Chondrocyte (in vitro differentiated cells): ENCODE data around the gene FGF1. TPM values are rescaled to one million over a fixed set of nuclear protein-coding genes. Genes with fewer than 3 reads are reported as not detected.

ENCODE experiments used
- DNase-seq: peaks from one replicate; pipeline ENCODE4 v3.0.0; 2021; ENCODE audit warnings: mixed read lengths, low spot score
- H3K27ac Mint-ChIP-seq: one replicate; pipeline ENCODE4 v1.8.0; 2021; ENCODE audit warnings: mild to moderate bottlenecking, moderate library complexity, mixed read lengths; ENCODE audit not compliant: unreplicated experiment
- H3K27me3 Mint-ChIP-seq: 2 replicates; pipeline ENCODE4 v1.8.0; 2021; ENCODE audit warnings: low read depth, mixed read lengths
- H3K36me3 Mint-ChIP-seq: 2 replicates; pipeline ENCODE4 v1.8.0; 2021; ENCODE audit warnings: low read depth, mixed read lengths
- H3K4me1 Mint-ChIP-seq: 2 replicates; pipeline ENCODE4 v1.8.0; 2021; ENCODE audit warnings: low read depth, mild to moderate bottlenecking, mixed read lengths
- H3K4me3 Mint-ChIP-seq: one replicate; pipeline ENCODE4 v1.8.0; 2021; ENCODE audit warnings: mild to moderate bottlenecking, moderate library complexity, mixed read lengths; ENCODE audit not compliant: unreplicated experiment
- H3K9me3 Mint-ChIP-seq: 2 replicates; pipeline ENCODE4 v1.8.0; 2021; ENCODE audit warnings: low read depth, mixed read lengths
- total RNA-seq: library from RNA; stranded (reverse); gene quantifications from 3 replicates; pipeline ENCODE4 v1.2.1, GENCODE V29; 2021
- TF ChIP-seq, protein P1 (sequence below): fragments of 200-600 bp; sonication (generic); IDR thresholded peaks from 2 replicates; pipeline ENCODE4 v1.5.0; 2021; ENCODE audit warnings: antibody characterized with exemption, mild to moderate bottlenecking, moderate library complexity

The FGF1 gene
- total RNA-seq, 1 donor from 2014 or later = 6.9 TPM

DNA sequence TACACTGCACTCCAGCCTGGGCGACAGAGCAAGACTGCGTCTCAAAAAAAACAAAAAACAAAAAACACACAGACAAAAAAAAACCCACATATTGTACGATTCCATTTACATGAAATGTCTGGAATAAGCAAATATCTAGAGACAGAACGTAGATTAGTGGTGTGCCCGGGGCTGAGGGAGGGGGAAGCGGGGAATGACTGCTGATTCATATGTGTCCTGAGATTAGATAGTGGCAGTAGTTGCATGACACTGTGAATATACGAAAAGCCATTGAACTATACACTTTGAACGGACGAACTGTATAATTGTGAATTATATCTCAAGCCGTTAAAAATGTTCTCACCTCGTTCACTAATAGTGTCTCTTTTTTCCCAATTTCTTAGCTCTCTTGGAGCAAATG lies 23.9 kb downstream of the FGF1 start:
- peaks cover 20% of the 10 kb centered on the region for H3K4me1 Mint-ChIP-seq
- no peaks in the 10 kb centered on the region for H3K9me3 Mint-ChIP-seq
- H3K27ac Mint-ChIP-seq = no peak overlapping the region
- TF ChIP-seq, protein P1, sequence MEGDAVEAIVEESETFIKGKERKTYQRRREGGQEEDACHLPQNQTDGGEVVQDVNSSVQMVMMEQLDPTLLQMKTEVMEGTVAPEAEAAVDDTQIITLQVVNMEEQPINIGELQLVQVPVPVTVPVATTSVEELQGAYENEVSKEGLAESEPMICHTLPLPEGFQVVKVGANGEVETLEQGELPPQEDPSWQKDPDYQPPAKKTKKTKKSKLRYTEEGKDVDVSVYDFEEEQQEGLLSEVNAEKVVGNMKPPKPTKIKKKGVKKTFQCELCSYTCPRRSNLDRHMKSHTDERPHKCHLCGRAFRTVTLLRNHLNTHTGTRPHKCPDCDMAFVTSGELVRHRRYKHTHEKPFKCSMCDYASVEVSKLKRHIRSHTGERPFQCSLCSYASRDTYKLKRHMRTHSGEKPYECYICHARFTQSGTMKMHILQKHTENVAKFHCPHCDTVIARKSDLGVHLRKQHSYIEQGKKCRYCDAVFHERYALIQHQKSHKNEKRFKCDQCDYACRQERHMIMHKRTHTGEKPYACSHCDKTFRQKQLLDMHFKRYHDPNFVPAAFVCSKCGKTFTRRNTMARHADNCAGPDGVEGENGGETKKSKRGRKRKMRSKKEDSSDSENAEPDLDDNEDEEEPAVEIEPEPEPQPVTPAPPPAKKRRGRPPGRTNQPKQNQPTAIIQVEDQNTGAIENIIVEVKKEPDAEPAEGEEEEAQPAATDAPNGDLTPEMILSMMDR = no peak
- no peaks in the 10 kb centered on the region for H3K27me3 Mint-ChIP-seq
- H3K4me3 Mint-ChIP-seq = no peak overlapping the region
- peaks cover 1% of the 10 kb centered on the region for H3K36me3 Mint-ChIP-seq
- no peak for DNase-seq

DNA sequence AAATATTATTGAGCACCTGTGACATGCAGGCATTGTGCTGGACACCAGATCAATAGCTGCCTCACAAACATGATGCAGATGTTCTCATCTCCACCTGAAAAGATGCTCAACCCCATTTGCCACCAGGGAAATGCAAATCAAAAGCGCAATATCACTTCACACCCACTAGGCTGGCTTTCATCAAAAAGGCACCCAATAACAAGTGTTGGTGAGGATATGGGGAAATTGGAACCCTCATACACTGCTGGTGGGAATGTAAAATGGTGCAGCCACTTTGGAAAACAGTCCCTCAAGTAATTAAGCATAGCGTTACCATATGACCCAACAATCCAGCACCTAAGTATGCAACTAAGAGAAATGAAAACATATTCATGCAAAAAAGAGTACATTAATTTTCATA lies 24.7 kb downstream of the FGF1 start:
- TF ChIP-seq, protein P1 = no peak
- no peak for DNase-seq
- Mint-ChIP-seq H3K27ac (no peak overlapping the region), H3K9me3 (no peaks in the 10 kb centered on the region), H3K36me3 (peaks cover 1% of the 10 kb centered on the region), H3K4me1 (peaks cover 14% of the 10 kb centered on the region), H3K4me3 (no peak overlapping the region), H3K27me3 (no peaks in the 10 kb centered on the region)

DNA sequence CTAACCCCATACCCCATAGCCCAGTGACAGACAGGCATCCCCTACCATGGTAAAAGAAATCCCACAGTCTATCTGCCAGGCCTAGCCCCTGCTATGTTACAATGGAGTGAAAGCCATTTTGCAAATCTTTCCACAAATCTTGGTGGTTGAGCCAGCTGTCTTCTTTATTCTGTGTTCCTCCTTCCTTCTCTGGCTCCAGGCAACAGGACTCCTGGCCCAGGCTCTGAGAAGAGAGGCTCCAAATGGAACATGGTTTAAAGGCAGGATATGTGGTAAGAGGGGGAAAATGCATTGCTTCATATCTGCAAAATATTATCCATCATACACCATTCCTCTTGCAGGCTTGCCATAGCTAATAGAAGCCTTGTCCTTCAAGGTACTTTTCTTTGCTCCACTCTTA lies 25.2 kb downstream of the FGF1 start:
- Mint-ChIP-seq H3K4me3 (no peak overlapping the region), H3K27ac (no peak overlapping the region), H3K9me3 (no peaks in the 10 kb centered on the region), H3K36me3 (peaks cover 1% of the 10 kb centered on the region), H3K27me3 (no peaks in the 10 kb centered on the region), H3K4me1 (peaks cover 13% of the 10 kb centered on the region)
- TF ChIP-seq, protein P1 = no peak
- no peak for DNase-seq

DNA sequence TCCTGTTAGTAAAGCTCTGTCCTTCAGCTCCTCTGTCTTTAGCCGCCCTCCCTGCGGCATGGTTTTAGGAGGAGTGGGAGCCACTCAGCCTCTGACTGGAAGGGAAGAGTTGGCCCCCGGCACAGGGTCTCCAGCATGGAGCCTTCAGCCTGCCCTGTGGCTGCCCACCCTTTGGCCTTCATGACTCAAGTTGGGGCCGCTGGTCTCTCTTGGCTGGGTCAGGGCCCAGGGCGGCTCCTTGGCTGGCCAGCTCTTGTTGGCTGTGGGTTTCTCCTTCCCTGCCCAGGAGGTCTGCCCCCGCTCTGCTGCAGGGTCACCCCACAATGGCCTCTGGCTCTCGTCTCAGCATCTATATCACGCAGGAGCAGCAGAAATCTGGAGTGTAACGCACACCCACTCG lies 25.7 kb downstream of the FGF1 start:
- no peak overlapping the region for H3K27ac Mint-ChIP-seq
- TF ChIP-seq, protein P1 = no peak
- H3K36me3 Mint-ChIP-seq = peaks cover 1% of the 10 kb centered on the region
- H3K27me3 Mint-ChIP-seq = no peaks in the 10 kb centered on the region
- H3K4me3 Mint-ChIP-seq = no peak overlapping the region
- no peaks in the 10 kb centered on the region for H3K9me3 Mint-ChIP-seq
- H3K4me1 Mint-ChIP-seq = peaks cover 14% of the 10 kb centered on the region
- no peak for DNase-seq

DNA sequence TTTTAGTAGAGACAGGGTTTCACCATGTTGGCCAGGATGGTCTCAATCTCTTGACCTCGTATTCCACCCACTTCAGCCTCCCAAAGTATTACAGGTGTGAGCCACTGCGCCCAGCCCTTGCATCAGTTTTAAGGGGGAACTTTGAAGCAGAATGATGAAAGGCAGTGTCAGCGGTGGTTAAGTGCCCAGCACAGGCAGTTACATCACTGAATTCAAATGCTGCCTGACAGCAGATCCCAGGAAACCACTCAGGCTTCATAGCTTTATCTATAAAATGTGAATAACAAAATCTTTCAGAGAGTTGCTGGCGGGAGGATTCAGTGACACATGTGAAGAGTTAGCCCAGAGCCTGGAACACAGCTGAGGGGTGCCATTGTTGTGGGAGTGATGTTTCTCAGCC lies 26.5 kb downstream of the FGF1 start:
- H3K9me3 Mint-ChIP-seq = no peaks in the 10 kb centered on the region
- TF ChIP-seq, protein P1 = no peak
- H3K4me1 Mint-ChIP-seq = peaks cover 17% of the 10 kb centered on the region
- DNase-seq = no peak
- H3K27me3 Mint-ChIP-seq = no peaks in the 10 kb centered on the region
- H3K4me3 Mint-ChIP-seq = no peak overlapping the region
- H3K27ac Mint-ChIP-seq = no peak overlapping the region
- H3K36me3 Mint-ChIP-seq = peaks cover 1% of the 10 kb centered on the region
